Measurements from ENCODE around the gene CFAP299. TPM values are rescaled to one million over a fixed set of nuclear protein-coding genes. Genes with fewer than 3 reads are reported as not detected.

The CFAP299 gene
- total RNA-seq, 1 experiment from 2014 or later, result not detected

GRCh38 chr4:80717204-80717603 is 381.7 kb downstream of the CFAP299 start:
- Histone ChIP-seq H3K9me2 (ENCODE audit: insufficient read depth) (no peaks in the 10 kb centered on the region), H3K27ac (no peak overlapping the region), H3K36me3 (ENCODE audit: low read depth) (no peaks in the 10 kb centered on the region), H4K20me1 (ENCODE audit: insufficient read depth) (no peaks in the 10 kb centered on the region), H2AFZ (no peak overlapping the region), H3K27me3 (ENCODE audit: insufficient read depth, low read depth) (no peaks in the 10 kb centered on the region), H3K4me1 (replicated peaks; ENCODE audit: insufficient read depth) (no peaks in the 10 kb centered on the region), H3K9me3 (ENCODE audit: insufficient read depth, low read depth) (peaks cover 8% of the 10 kb centered on the region; the same call in 1 of the 2 replicates), H3F3A (ENCODE audit: insufficient read depth, low read depth) (no peaks in the 10 kb centered on the region), H3K4me2 (no peak overlapping the region), H3K79me2 (ENCODE audit: low read depth) (no peaks in the 10 kb centered on the region), H3K4me3 (no peak overlapping the region)
- no TSS peak for BruUV-seq (replicated peaks)
- intact Hi-C loops (cut with micrococcal nuclease; ENCODE audit: unreplicated experiment), result no loop called here
- no peak for DNase-seq
- CTCF ChIA-PET, result no interaction called here
- TF ChIP-seq CTCF (conservative IDR thresholded peaks at IDR 0.05) (no peak), EZH2 (IDR thresholded peaks at IDR 0.05; ENCODE audit: low read depth) (no peak)
- POLR2A ChIA-PET (ENCODE audit: unreplicated experiment), result no interaction called here

- Histone ChIP-seq H3K36me3 (ENCODE audit: low read depth) (no peaks in the 10 kb centered on the region), H4K20me1 (ENCODE audit: insufficient read depth) (no peaks in the 10 kb centered on the region), H2AFZ (no peak overlapping the region), H3K79me2 (ENCODE audit: low read depth) (no peaks in the 10 kb centered on the region), H3K4me1 (replicated peaks; ENCODE audit: insufficient read depth) (peaks cover 4% of the 10 kb centered on the region; the same call in 1 of the 2 replicates), H3K9me3 (ENCODE audit: insufficient read depth, low read depth) (peaks cover 7% of the 10 kb centered on the region; the same call in 1 of the 2 replicates), H3K4me3 (no peak overlapping the region), H3F3A (ENCODE audit: insufficient read depth, low read depth) (no peaks in the 10 kb centered on the region), H3K4me2 (no peak overlapping the region), H3K27me3 (ENCODE audit: insufficient read depth, low read depth) (no peaks in the 10 kb centered on the region), H3K27ac (no peak overlapping the region), H3K9me2 (ENCODE audit: insufficient read depth) (no peaks in the 10 kb centered on the region)
- CTCF ChIA-PET, result no interaction called here
- TF ChIP-seq CTCF (conservative IDR thresholded peaks at IDR 0.05), result no peak
- no peak for TF ChIP-seq EZH2 (IDR thresholded peaks at IDR 0.05; ENCODE audit: low read depth)
- POLR2A ChIA-PET (ENCODE audit: unreplicated experiment), result interaction anchor here (0.7 kb wide), 1 partner anchor 745 kb away, joined by 4 read pairs; the partner anchor contains the start of gene RASGEF1B
- intact Hi-C loops (cut with micrococcal nuclease; ENCODE audit: unreplicated experiment), result no loop called here
- DNase-seq, result no peak
- no TSS peak for BruUV-seq (replicated peaks)
Observed at GRCh38 chr4:80726471-80726870, 390.9 kb downstream of the CFAP299 start.

GRCh38 chr4:80730158-80730557 is 394.6 kb downstream of the CFAP299 start:
- Histone ChIP-seq H3K4me2 (no peak overlapping the region), H3K4me3 (no peak overlapping the region), H3K36me3 (ENCODE audit: low read depth) (no peaks in the 10 kb centered on the region), H3F3A (ENCODE audit: insufficient read depth, low read depth) (no peaks in the 10 kb centered on the region), H3K27ac (no peak overlapping the region), H3K9me2 (ENCODE audit: insufficient read depth) (no peaks in the 10 kb centered on the region), H2AFZ (no peak overlapping the region), H3K4me1 (replicated peaks; ENCODE audit: insufficient read depth) (peaks cover 17% of the 10 kb centered on the region; the same call in 1 of the 2 replicates), H3K27me3 (ENCODE audit: insufficient read depth, low read depth) (no peaks in the 10 kb centered on the region), H3K9me3 (ENCODE audit: insufficient read depth, low read depth) (no peaks in the 10 kb centered on the region; the same call in 1 of the 2 replicates), H4K20me1 (ENCODE audit: insufficient read depth) (no peaks in the 10 kb centered on the region), H3K79me2 (ENCODE audit: low read depth) (no peaks in the 10 kb centered on the region)
- intact Hi-C loops (cut with micrococcal nuclease; ENCODE audit: unreplicated experiment), result no loop called here
- DNase-seq, result no peak
- BruUV-seq (replicated peaks), result no TSS peak
- ChIA-PET CTCF (no interaction called here), POLR2A (ENCODE audit: unreplicated experiment) (no interaction called here)
- TF ChIP-seq EZH2 (IDR thresholded peaks at IDR 0.05; ENCODE audit: low read depth), result no peak
- TF ChIP-seq CTCF (conservative IDR thresholded peaks at IDR 0.05), result no peak
